SK-N-MC (cell line): Measurements from ENCODE around the gene CCDC34.

Source experiments
- EZH2 ChIP-seq: fragments of 200-600 bp; sonication (generic); IDR thresholded peaks from one replicate; pipeline ENCODE4 v1.6.1; 2017; ENCODE audit warnings: antibody characterized with exemption
- POLR2AphosphoS5 ChIP-seq: IDR thresholded peaks from 2 replicates; pipeline ENCODE4 v1.6.1; 2012; ENCODE audit warnings: mild to moderate bottlenecking, low read depth, low read length, borderline replicate concordance

- TF ChIP-seq POLR2AphosphoS5 (no peak), EZH2 (no peak)
These were observed 69.2 kb downstream of the CCDC34 start for GRCh38 chr11:27293515-27294417.
